GM19043 (cell line): ENCODE results near the gene GRIP1.

Experiments used
- ATAC-seq: cut with Tn5 transposase; IDR thresholded peaks from one replicate; pipeline ENCODE4 v1.9.1; 2021; ENCODE audit warnings: low read depth; ENCODE audit not compliant: unreplicated experiment

Gene GRIP1

GRCh38 chr12:66351301-66351700 is 327.6 kb downstream of the GRIP1 start:
- ATAC-seq: no peak

DNA sequence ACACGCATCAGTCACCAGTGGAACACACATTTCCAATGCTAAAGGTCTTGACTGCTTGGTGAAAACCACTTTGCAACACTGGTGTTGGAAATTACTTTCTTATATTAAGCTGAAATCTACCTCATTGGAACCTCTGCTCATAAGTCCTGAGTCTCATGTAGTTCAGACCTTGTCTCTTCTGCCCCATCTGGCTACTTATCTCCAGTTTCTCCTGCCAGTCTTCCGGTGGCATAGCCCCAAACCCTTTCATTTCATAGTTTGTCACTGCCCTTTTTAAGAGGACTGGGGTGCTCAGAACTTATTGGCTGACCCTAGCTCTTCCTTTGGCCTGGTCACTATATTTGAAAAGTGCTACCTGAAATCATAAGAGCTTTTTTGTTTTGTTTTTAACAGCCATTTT is 332.9 kb downstream of the GRIP1 start:
- ATAC-seq: no peak

DNA sequence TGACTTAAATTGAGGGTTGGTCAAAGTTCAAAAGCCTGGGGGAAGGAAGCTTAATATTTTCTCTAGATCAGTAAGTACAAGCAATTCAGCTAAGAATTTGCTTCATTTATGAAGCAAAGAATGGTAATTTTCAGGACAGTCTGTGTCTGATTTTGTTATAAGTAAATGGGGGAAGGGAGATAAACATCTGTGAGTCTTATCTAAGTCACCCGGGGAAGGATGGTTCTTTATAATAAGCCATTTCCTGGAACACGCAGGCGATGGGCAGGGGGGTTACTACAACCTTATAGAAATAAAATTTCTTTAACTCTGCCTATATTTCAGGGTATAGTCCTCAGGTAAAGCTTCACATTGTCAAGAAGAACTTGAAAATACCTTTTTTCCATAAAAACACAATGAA is 333.7 kb downstream of the GRIP1 start:
- ATAC-seq: no peak

DNA sequence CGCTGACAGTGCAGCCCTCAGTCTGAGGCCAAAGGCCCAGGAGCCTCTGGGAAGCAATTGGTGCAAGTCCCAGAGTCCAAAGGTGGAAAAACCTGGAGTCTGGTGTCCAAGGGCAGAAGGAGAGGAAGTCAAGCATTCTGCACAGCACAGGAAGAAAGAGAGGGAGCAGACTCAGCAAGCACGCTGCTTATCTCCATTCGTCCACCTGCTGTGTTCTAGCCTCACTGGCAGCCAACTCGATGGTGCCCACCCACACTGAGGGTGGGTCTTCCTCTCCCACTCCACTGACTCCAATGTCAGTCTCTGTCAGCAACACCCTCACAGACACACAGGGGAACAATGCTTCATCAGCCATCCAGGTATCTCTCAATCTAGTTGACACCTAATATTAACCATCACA is 337.8 kb downstream of the GRIP1 start:
- no peak for ATAC-seq

GRCh38 chr12:66340131-66340530 is 338.7 kb downstream of the GRIP1 start:
- no peak for ATAC-seq

DNA sequence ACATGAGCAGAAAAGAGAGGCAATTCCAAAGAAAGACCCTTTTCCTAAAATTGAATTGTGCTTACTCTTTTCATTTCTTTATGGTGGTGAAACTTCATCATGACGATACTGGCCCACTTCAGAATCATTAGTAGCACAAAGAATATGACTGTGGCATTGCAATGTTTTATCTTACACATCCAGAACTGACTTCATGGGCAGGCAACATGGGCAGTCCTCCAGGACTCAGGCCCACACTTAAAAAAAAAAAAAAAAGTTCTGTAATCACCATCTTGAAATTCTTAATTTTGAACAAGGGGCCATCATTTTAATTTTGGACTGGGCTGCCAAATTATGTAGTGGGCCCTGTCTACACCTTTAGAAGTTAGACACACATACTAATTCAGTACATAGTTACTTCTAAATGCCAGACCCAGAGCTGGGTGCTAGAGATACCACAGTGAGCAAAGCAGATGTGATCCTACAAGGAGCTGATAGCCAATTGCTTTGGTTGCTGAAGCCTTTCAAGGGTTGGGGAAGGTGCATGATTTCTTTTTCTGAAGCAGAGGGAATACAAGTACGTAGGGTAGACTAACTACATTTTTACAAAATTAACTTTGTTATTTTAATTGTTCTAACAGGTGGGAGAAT is 341.4 kb downstream of the GRIP1 start:
- ATAC-seq: no peak

DNA sequence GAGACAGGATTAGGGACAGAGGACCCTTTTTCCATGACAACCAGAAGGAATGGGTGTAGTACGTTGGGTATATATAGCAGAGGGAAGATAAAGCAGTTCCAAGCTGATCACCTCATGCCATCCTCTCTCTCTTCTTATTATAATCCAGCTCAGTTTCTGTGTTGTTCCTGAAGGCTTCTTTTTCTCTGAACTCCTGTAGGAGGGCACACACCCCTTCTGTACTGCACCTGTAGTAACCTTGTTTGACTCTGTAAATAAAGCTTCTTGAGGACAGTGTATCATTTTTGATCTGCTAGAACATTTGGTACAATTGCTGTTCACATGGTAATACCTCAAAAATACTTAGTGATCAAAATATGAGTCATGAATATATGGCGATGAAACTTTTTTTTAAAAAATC is 343.1 kb downstream of the GRIP1 start:
- no peak for ATAC-seq

DNA sequence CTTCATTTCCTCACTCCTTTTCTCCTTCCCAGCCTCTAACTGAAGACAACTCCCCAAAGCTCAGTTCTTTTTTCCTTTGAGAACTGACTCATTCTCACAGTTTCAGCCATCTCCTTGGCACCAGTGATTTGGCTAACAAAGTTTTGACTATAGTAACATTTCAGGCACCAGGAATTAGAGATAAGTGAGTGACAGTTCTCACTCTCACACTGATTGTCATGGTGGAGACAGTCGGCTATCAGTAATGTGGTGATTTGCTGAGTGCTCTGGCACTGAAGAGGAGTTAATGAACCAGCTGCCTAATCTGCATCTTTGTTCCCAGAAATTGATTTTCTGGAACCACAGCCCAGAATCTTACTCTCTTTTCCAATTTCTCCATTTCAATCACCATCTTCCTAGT is 347.1 kb downstream of the GRIP1 start:
- no peak for ATAC-seq

DNA sequence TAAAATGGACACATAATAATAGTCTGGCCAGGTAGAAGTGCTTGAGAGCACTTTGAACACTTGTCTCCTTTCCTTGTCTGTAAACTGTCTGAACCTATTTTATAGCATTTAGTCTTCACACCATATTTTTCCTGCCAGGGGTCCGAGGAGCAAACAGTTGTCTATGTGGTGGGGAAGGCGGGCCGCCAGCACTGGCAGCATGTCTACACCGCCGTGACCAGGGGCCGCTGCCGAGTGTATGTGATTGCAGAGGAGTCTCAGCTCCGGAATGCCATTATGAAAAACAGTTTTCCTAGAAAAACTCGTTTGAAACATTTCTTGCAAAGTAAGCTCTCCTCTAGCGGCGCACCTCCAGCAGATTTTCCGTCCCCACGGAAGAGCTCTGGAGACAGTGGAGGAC is 347.9 kb downstream of the GRIP1 start:
- no peak for ATAC-seq

DNA sequence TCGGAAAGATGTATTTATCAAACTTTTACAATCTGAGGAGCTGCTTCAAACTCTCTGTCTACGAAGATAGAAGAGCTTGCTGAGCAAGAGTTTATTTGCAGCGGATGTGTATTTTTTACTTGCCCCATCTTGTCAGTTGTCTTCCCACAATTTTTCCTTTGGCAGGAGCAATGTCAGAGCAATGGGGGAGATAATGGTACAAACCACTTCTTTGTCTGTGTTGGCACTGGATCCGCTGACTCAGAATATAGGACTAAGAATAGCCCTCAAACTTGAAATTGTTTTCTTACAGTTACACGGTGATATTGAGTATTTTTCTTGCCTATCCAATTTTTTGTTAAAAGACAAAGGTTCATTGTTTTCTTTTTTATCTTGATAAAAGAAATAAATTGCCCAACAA is 348.9 kb downstream of the GRIP1 start:
- no peak for ATAC-seq

- no peak for ATAC-seq
These were observed 355.9 kb downstream of the GRIP1 start for GRCh38 chr12:66323017-66323416.

DNA sequence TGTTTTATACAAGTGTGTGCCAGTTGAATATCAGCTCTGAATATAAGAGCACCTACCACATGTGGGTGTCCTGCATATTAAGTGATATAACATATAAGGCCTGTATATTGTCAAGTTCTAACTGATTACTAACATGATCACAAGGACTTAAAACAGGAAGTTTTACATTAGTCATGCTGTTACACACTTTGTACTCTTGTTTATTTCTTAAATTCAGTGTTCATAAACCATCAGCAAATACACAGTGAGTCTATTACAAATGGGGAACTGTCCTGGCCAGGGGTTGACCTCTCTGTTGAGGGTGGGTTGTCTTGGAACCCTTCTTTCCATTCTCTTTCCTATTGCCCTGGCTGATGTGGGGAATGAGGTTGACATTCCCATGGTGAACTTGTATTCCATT is 357.4 kb downstream of the GRIP1 start:
- no peak for ATAC-seq

- no peak for ATAC-seq
These were observed 357.9 kb downstream of the GRIP1 start for GRCh38 chr12:66320996-66321395.

DNA sequence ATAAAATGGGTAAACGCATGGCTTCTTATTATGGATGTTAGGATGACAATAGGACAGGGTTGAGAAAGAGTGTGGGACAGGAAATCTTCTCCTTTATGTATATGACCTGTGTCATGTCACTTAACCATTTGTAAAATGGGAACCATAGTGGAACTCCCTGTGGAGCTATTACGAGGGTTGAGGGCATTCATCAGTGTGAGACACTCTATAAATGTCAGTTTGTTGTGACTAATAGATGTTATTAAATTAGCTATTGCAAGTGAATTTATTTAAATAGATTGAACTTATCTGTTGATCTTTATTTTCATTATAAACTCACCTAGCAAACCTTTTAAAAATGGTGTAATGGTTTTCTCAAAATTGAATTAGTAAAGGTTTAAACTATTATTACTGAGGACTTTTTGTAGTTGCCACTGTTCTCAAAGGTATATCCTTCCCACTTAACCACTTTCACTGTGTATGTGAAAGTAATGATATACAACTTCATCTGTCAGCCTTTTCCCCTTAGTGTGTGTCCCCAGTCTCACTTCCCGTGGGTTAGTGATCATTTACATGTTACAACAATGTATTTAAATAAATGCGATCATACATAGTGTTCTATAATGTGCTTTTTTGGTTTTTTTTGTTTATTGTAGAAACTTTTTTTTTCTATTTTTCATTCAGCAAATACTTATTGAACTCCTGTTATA is 359.5 kb downstream of the GRIP1 start:
- peak; percentile 63 for ATAC-seq

DNA sequence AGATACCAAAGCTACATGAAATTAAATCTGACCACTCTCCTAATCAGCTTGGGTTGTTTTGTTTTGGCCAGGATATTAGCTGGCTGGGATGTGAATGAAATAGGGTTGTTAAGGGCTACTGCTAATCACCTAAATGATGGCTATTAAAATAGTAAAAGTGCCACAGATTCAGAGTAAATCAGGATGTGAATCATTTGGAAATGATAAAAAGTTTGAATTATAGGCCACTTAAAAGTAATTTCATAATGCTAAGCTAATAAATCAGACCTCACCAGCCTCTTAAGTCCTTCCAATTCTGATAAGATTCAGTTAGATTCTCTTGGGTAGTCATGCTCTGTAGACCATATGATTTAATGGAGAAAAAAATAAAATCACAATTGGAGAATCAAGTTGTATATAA is 364.6 kb downstream of the GRIP1 start:
- ATAC-seq: no peak

GRCh38 chr12:66312189-66312588 is 366.7 kb downstream of the GRIP1 start:
- ATAC-seq: no peak

DNA sequence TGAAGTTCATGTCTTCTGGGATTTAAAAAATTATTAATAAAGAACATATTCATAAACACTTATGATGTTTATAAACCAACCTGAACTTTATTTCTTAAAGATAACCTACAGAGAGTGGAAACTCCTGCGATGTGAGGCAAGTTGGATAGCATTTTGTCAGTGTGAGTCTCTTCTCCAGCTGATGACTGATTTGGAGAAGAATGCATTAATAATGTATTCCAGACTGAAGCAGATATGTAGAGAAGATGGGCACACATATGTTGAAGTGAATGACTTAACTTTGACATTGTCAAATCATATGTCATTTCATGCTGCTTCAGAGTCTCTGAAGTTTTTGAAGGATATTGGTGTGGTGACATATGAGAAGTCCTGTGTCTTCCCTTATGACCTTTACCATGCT is 369.3 kb downstream of the GRIP1 start:
- no peak for ATAC-seq

DNA sequence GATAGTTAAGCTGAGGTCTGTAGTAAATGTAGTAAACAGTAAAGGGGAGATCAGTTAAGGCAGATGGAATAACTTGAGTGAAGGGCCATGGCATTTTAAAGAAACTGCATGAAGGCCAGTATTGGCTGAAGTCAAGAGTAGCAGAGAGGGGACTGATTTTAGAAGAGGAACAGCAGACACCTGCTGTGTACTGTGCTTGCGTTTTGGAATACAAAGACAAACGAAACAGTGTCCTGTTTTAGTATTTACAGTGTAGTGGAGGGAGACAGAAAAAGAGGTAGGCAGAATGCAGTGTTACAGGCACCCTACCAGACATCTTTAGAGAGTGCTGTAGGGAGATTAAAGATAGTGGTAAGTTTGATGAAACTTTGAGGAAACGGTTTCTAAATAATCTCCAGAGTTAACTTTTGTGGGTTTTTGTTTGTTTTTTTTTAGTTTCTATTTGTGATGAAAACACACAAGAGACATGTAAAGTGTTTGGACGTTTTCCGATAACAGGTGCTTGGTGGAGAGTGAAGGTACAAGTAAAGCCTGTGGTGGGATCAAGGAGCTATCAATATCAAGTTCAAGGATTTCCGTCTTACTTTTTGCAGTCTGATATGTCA is 374.5 kb downstream of the GRIP1 start:
- ATAC-seq: no peak

- ATAC-seq: peak; percentile 45
These were observed 375.5 kb downstream of the GRIP1 start for GRCh38 chr12:66303316-66303804.

DNA sequence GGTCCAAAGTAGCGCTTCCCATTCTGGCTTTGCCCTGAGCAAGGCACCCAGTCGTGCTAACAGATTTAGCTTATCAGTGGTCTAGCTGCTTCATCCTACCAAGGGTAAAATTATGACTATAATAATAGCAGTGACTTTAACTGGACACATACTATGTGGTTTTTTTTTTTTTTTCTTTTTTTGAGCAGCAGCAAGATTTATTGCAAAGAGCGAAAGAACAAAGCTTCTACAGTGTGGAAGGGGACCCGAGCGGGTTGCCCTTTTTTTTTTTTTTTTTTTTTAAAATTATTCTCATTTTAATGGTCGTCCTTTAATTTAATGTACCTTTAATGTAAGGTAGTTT is 376.1 kb downstream of the GRIP1 start:
- ATAC-seq: no peak

DNA sequence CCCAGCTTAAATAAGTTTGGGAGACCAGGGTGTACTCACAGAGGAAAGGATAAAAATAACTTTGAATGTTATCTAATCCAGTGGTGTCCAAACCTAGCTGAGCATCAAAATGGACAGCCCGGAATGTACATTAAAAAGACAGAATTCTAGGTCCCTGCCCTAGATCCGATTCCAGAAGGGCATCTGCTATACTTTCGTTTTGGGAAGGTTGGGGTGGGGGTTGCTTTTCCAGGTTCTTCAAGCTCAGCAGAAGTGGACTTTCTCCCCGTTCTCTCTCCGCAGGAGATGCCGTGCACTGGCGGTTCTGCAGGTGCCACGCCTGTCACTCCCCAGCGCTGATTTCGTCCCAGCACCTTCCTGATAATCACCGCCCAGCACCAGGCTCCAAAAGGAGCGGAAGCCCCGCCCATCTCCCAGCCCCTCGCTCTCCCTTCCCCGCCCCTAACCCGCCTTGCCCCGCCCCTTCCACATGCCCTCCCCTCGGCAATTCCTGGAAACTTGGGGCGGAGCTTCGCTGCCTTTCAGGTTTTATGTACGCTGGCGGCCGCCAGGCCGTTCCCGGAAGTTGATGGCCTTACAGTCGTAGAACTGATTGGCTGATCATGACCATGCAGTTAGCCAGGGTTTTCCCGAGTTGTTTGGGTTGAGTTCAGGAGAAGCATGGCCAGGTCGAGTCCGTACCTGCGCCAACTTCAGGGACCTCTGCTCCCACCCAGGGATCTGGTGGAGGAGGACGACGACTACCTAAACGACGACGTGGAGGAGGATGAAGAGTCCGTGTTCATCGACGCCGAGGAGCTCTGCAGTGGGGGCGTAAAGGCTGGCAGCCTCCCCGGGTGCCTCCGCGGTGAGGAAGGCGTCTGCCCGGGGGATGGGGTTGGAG is 376.7 kb downstream of the GRIP1 start, which contains the start of gene HELB:
HELB (plus strand) TSS at position 550 of the 883 bp plus-strand sequence; CDS start at position 661, 111 bp downstream.
- peak; percentile 88 for ATAC-seq
